Activated CD4-positive, alpha-beta memory T cell treated with anti-CD3 and anti-CD28 coated beads for 36 hours (primary cell): ENCODE results near the gene TRAK1. TPM values are rescaled to one million over a fixed set of nuclear protein-coding genes. Genes with fewer than 3 reads are reported as not detected.

Experiments used
- total RNA-seq, 2 experiments: library from RNA; stranded (reverse); gene quantifications; one replicate each; pipeline ENCODE4 v1.2.3, GENCODE V29; 2021

Gene TRAK1
- total RNA-seq, 2 experiments from 2014 or later: 19.0 to 19.3 TPM

Other genes with a start within 250 kb of the TRAK1 start
- 10 to 100 TPM in 1 of 2 experiments, 1 to 10 TPM in 1; 9.5 to 10.8 TPM for gene ULK4, start 129.3 kb upstream of the TRAK1 start, total RNA-seq
- gene CCK, start 174.8 kb downstream of the TRAK1 start, total RNA-seq: not detected